ENCODE measurements around the gene CDCP2. TPM values are rescaled to one million over a fixed set of nuclear protein-coding genes. Genes with fewer than 3 reads are reported as not detected.
A peak's percentile ranks its signal among the peaks of the same experiment; 100 is the strongest.

CDCP2 gene
- total RNA-seq, 1 experiment from 2014 or later, result not detected

- in situ Hi-C loops (cut with HindIII; ENCODE audit: low sequenced_read_pairs), result no loop called here
- DNase-seq (ENCODE audit: low spot score), result no peak
These were observed 10.5 kb downstream of the CDCP2 start for GRCh38 chr1:54142146-54142900.

GRCh38 chr1:54139711-54140110 lies 13.1 kb downstream of the CDCP2 start:
- no peak for DNase-seq (ENCODE audit: low spot score)
- in situ Hi-C loops (cut with HindIII; ENCODE audit: low sequenced_read_pairs), result no loop called here

GRCh38 chr1:54138994-54139393 lies 13.8 kb downstream of the CDCP2 start:
- in situ Hi-C loops (cut with HindIII; ENCODE audit: low sequenced_read_pairs), result no loop called here
- no peak for DNase-seq (ENCODE audit: low spot score)

GRCh38 chr1:54137534-54138061 lies 15.2 kb downstream of the CDCP2 start:
- in situ Hi-C loops (cut with HindIII; ENCODE audit: low sequenced_read_pairs), result no loop called here
- no peak for DNase-seq (ENCODE audit: low spot score)

GRCh38 chr1:54136963-54137533 lies 15.8 kb downstream of the CDCP2 start:
- no peak for DNase-seq (ENCODE audit: low spot score)
- in situ Hi-C loops (cut with HindIII; ENCODE audit: low sequenced_read_pairs), result no loop called here

GRCh38 chr1:54136269-54136896 lies 16.4 kb downstream of the CDCP2 start:
- DNase-seq (ENCODE audit: low spot score), result no peak
- in situ Hi-C loops (cut with HindIII; ENCODE audit: low sequenced_read_pairs), result no loop called here

- DNase-seq (ENCODE audit: low spot score), result no peak
- in situ Hi-C loops (cut with HindIII; ENCODE audit: low sequenced_read_pairs), result no loop called here
These were observed 17.2 kb downstream of the CDCP2 start for GRCh38 chr1:54135436-54136120.

GRCh38 chr1:54134295-54134694 lies 18.5 kb downstream of the CDCP2 start:
- in situ Hi-C loops (cut with HindIII; ENCODE audit: low sequenced_read_pairs), result no loop called here
- DNase-seq (ENCODE audit: low spot score), result no peak

GRCh38 chr1:54132495-54132894 lies 20.3 kb downstream of the CDCP2 start:
- no peak for DNase-seq (ENCODE audit: low spot score)
- in situ Hi-C loops (cut with HindIII; ENCODE audit: low sequenced_read_pairs), result no loop called here

- no peak for DNase-seq (ENCODE audit: low spot score)
- in situ Hi-C loops (cut with HindIII; ENCODE audit: low sequenced_read_pairs), result no loop called here
These were observed 21.4 kb downstream of the CDCP2 start for GRCh38 chr1:54131419-54131818.

- in situ Hi-C loops (cut with HindIII; ENCODE audit: low sequenced_read_pairs), result no loop called here
- DNase-seq (ENCODE audit: low spot score), result no peak
These were observed 22.9 kb downstream of the CDCP2 start for GRCh38 chr1:54129858-54130257.

GRCh38 chr1:54127594-54128300 lies 25.1 kb downstream of the CDCP2 start:
- no peak for DNase-seq (ENCODE audit: low spot score)

GRCh38 chr1:54126271-54126815 lies 26.5 kb downstream of the CDCP2 start:
- in situ Hi-C loops (cut with HindIII; ENCODE audit: low sequenced_read_pairs), result no loop called here
- no peak for DNase-seq (ENCODE audit: low spot score)

More at GRCh38 chr1:54127594-54128300, 25.1 kb downstream of the CDCP2 start:
- in situ Hi-C loops (cut with HindIII; ENCODE audit: low sequenced_read_pairs), result no loop called here

- peak; percentile 32 for DNase-seq (ENCODE audit: low spot score)
- in situ Hi-C loops (cut with HindIII; ENCODE audit: low sequenced_read_pairs), result no loop called here
These were observed 27.3 kb downstream of the CDCP2 start for GRCh38 chr1:54125386-54126070.

GRCh38 chr1:54124906-54125305 lies 27.9 kb downstream of the CDCP2 start:
- in situ Hi-C loops (cut with HindIII; ENCODE audit: low sequenced_read_pairs), result no loop called here
- DNase-seq (ENCODE audit: low spot score), result no peak

- DNase-seq (ENCODE audit: low spot score), result no peak
- in situ Hi-C loops (cut with HindIII; ENCODE audit: low sequenced_read_pairs), result no loop called here
These were observed 28.3 kb downstream of the CDCP2 start for GRCh38 chr1:54124472-54124871.

GRCh38 chr1:54122992-54123391 lies 29.8 kb downstream of the CDCP2 start:
- no peak for DNase-seq (ENCODE audit: low spot score)
- in situ Hi-C loops (cut with HindIII; ENCODE audit: low sequenced_read_pairs), result no loop called here

- no peak for DNase-seq (ENCODE audit: low spot score)
- in situ Hi-C loops (cut with HindIII; ENCODE audit: low sequenced_read_pairs), result no loop called here
These were observed 30.6 kb downstream of the CDCP2 start for GRCh38 chr1:54122135-54122751.

Measured in G401 (cell line).